T47D (cell line): Measurements from ENCODE around the gene FAM131C.
"Not testable (repeated sequence)": the region's sequence is repeated elsewhere in the genome, so short reads cannot be mapped to it uniquely, and the experiment has no call there.

Experiments used
- DNase-seq, 2 experiments: peaks; one replicate each; pipeline versions ENCODE4 v3.0.0 to v3.0.0-alpha.2; 2011 to 2012; ENCODE audit warnings: low read depth in 1 of 2, low spot score in 1 of 2
- JUND ChIP-seq: IDR thresholded peaks from 2 replicates; pipeline ENCODE4 v1.6.1; 2012; ENCODE audit warnings: low read depth
- in situ Hi-C: cut with HindIII; loops from 2 replicates; pipeline ENCODE4 v1.10.0; 2016; ENCODE audit warnings: low sequenced_read_pairs, low pct_unique_long_range_greater_than_20kb

FAM131C gene

DNA sequence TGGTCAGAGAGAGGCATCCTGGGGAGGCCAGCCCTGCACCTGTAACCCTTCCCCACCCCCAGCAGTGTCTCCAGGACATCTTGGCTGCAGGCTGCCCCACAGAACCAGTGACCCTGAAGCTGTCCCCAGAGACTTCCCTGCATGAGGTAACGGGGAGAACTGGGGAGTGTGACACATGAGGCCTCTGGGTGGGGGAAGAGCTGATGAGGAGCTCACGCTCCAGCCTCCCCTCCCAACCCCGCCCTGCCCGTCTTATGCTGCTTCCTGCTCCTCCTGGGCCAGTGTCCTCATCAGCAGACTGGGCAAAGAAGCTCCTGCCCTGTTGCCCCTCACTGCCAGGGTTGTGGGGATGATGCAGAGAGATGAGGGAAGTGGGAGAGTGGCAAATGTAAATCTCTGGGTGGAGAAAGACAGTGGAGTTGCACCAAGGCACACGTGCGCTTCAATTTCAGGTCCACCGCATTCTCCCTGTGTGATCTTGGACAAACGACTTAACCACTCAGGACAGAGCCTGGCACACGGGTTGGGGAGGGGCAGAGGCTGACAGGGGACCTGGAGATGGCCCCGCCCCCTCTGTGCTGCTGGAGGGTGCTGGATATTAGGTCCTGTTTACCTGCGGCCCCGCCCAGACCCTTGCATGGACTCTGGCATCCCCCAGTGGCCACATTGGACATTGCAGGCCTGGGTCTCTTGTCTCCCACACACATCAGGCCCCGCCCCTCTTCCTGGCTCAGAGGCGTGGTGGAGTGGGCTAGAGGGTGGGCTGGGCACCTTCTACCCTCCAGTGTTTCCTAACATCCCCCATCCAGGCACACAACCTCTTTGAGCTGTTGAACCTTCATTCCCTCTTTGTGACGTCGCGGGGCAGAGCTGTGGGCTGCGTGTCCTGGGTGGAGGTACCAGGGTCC lies 17.6 kb downstream of the FAM131C start:
- in situ Hi-C loops, result no loop called here

DNA sequence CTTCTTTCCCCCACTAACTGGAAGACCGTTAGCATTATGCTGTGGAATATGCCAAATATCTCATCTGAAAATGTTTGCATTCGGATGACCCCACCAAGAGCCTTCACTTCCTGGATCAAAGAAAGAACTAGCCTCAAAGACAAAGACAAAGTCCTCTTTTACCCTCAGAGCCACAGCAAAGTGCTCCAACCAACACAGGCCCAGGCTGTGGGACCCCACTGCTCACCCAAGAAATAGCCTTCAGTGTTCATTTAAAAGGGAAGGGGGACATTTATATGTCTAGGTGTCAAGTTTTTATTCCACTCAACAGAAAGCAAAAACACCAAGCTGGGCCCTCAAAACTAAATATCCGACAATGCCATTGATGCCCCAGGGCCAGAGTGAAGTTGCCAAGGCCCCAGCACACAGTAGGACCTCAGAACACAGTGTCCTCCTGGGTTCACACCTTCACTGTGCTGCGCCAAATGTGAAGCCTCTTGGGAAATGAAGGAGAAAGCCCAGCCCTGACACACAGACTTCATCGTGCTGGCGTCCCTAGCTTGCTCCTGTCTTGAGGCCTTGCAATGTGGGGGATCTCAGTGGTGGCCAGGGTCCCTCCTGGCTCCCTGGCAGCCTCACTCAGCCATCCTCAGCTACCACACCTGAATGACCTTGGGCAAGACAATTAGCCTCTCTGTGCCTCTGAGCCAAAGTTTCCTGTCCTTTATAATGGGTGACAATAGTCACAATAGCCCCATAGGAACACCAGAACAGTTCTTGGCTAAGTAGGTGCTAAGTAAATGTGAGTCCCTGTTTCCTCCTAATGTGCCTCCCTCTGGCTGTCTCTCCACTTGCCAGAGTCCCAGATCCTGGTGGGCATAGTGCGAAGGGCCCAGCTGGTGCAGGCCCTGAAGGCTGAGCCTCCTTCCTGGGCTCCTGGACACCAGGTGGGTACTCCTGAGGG lies 18.6 kb downstream of the FAM131C start:
- in situ Hi-C loops, result no loop called here
- no peak for DNase-seq
- no peak for TF ChIP-seq JUND

More for the DNA sequence above, 17.6 kb downstream of the FAM131C start:
- DNase-seq, result peak; percentile 82 to 88
- TF ChIP-seq JUND, result no peak

DNA sequence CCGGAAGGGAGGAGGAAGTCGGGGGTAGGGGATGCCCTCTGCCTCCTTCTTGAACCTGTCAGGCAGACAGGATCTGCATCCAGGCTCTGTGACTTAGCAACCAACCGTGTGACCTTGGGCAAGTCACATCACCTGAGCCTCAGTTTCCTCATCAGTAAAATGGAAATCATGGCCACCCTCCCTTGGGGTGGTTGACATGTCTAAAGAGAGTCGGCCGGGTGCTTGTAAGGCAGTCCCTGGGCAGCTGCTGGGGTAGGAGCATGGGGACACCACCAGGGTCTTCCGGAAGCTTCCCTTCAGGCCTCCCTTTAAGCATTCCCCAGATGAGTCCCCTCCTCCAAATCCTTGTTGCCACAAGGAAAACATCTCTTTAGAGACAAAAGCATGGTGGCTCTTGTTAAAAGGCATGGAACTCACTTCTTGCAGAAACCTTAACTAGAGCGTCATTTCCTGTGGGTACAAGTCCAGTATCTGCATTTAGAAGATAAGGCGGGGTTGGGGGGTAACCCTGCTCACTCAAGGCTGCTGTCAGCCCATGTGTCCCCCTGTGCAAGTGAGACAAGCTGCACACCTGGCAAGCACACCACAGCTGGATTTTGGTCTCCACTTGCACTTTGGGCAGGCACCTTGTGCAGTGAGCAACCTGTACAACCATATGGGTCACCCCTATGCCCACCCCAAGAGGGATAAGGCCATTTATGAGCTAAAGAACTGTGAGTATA lies 19.5 kb downstream of the FAM131C start:
- in situ Hi-C loops, result no loop called here
- DNase-seq, result no peak
- no peak for TF ChIP-seq JUND

DNA sequence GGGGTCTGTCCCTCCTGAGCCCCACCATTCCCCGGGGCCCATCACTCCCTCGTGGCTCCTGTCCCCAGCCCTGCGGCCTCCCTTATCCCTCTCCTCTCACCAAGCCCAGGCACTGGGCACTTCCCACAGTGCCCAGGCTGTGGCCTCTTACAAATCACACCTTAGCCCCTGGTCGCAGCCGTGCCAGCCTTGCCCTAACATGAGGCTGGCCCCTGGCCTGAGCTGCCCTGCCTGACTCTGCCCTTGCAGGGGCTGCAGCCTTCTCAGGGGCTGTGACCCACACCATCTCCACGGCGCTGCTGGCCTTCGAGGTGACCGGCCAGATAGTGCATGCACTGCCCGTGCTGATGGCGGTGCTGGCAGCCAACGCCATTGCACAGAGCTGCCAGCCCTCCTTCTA lies 21.5 kb downstream of the FAM131C start:
- DNase-seq, in situ Hi-C loops: not testable (repeated sequence)

DNA sequence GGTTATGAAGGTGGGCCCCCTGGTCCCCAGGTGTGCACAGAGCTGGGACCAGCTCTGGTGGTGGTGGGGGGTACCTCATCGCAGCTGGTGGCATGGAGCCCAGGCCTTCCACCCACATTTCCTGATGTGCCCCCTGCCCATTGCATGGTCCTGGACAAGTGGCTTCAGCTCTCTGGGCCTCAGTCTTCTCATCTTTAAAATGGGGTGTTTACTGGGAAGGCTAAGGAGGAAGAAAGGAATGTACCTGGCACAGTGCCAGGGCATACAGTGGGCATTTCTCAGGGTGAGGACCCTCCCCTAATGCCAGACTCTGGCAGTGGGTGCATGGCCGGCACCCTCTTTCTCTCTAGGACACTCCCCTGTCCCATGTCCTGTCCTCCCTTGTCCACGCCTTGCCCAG lies 22.4 kb downstream of the FAM131C start:
- TF ChIP-seq JUND, result no peak
- in situ Hi-C loops, result no loop called here
- no peak for DNase-seq

DNA sequence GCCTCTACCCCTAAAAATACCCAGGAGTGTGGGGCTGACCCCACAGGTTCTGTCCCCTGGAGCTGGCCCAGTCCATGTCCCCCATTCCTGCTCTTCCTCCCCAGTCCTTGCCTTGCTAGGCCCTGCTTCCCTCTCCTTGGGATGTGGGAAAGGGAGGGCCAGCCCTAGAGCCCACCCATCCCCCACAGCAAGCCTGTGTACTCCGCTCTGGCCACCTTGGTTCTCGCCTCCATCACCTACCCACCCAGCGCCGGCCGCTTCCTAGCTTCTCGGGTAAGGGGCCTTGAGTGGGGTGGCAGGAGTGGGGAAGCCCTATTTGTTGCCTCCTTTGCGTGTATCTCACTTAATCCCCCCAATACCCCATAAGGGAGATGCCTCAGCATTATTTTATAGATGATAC lies 23.1 kb downstream of the FAM131C start:
- in situ Hi-C loops, result no loop called here

DNA sequence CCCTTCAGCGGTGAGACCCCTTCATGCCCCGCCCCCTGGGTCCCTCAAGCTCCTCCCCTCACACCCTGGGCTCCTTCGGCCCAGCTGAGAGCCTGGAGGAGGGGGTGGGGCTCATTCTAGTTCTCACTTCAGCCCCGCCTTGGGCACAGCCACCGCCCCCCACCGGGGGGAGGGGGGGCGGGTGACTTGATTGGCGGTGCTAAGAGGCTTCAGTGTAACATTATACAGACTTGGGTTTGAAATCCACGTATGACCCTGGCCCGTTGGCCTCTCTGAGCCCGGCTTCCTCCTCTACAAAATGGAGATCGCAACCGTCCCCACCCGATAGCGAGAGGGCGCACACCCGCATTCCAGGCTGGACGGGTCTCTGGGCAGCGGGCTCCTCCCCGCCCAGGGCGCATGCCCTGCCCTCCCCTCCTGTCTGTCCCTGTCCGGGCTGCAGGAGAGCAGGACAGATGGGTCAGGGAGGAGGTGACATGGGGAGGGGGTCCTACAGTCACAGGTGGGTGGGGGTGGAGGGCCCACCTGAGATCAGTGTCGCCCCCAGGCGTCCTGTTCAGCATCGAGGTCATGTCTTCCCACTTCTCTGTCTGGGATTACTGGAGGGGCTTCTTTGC lies 24.8 kb downstream of the FAM131C start:
- in situ Hi-C loops, result no loop called here
- peak in 1 of 2 experiments; percentile 44 for DNase-seq

More for the DNA sequence above, 23.1 kb downstream of the FAM131C start:
- TF ChIP-seq JUND, result no peak
- DNase-seq, result no peak

DNA sequence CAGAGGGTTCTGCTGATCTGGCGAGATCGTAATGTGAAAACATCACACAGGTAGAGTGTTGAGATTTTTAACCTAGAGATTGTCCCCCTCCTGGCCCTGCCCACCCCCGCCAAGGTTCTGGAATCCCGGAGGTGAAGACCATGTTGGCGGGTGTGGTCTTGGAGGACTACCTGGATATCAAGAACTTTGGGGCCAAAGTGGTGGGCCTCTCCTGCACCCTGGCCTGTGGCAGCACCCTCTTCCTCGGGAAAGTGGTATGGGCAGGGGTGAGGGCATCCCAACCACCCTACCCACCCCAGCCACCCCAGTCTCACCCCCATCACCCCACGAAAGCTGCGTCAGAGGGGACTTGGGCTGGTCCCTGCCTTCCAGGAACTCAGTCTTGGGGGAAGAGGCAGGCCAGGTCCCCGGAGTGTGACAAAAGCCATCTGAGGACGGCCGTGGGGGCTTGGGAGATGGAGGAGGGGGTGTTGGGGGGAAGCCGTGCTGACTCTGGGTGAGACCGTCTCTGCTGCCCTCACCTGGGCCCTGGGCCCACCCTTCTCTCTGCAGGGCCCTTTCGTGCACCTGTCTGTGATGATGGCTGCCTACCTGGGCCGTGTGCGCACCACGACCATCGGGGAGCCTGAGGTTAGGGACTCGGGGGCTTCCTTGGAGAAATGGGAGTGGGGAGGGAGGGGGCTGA lies 25.5 kb downstream of the FAM131C start:
- no peak for DNase-seq
- TF ChIP-seq JUND, result no peak
- in situ Hi-C loops, result no loop called here

More for the DNA sequence above, 24.8 kb downstream of the FAM131C start:
- TF ChIP-seq JUND, result no peak

DNA sequence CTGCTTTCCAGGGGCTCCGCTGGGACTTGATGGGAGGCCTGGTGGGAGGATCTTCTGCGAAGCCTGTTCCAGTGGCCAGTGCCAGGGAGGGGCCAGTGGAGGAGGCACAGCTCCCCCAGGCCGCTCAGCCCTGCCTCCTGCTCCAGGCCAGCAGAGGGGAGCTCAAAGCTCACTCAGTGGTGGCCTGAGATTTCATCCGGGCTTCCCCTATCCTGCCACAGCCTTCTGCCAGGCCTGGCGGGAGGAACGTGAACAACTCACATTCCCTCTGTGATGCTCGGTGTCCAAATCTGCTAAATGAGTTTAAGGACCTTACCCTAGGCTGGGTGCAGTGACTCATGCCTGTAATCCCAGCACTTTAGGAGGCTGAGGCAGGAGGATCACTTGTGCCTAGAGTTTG lies 26.6 kb downstream of the FAM131C start:
- TF ChIP-seq JUND, result no peak
- no peak for DNase-seq
- in situ Hi-C loops, result no loop called here

DNA sequence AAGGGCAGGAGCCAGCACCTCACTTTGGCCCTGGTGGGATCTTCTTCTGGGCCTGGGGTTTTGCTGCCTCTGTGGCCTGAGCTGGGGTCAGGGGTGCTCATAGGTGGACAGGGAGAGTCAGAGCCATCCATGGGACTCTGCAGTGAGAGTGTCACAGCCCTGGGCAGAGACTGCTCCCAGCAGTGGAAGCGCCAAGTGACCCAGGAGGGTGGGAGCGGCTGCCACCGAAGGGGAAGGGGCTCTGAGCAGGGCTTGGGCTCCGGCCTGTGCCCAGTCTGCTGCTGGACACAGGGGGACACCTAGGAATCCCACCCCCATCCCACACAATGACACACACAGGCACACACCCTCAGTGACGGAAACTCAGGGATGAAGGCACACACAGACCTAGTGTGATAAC lies 29.5 kb downstream of the FAM131C start:
- in situ Hi-C loops, result no loop called here
- no peak for TF ChIP-seq JUND

DNA sequence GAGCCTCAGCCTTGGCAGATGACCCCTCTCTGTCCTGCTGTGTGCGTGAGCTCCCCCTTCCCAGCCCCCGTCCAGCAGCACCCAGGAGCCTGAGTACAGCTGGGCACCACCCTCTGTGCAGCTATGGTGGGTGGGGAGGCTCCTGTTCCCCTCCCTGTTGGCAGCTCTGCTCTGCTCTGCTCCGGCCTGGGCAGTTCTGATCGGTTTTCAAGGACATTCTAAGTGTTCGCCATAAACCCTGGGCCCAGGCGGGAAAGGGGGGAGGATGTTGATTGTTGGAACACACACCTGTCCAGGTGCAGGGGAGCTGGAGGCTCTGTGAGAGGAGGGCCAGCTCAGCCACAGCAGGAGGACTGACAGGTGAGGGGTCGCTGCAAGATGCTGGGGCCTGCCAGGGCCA lies 29.9 kb downstream of the FAM131C start, which contains the start of gene CLCNKB:
Gene CLCNKB, plus strand, starts transcription at position 262 of the 400 bp plus-strand sequence. CDS start 711 bp downstream, outside the sequence.
- TF ChIP-seq JUND, result no peak
- DNase-seq, result no peak
- in situ Hi-C loops, result no loop called here

More for the DNA sequence above, 29.5 kb downstream of the FAM131C start:
- no peak for DNase-seq

DNA sequence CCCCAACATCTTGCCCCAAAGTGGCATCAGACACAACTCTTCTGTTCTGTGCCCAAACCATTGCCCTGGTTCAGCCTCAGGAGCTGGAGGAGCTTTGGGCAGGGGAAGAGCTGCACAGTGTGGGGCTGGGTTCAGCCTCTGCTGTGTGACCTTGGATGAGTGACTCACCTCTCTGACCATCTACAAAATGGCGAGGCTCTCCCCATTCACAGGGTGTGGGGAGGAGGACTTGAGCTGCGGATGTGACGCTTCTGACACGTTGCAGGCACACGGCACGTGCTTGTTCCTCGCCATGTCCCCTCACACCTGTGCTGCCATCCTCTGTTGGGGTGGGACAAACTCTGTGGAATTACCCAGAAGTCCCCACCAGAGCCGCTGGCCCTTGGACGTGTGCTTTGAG lies 30.8 kb downstream of the FAM131C start:
- DNase-seq, in situ Hi-C loops: not testable (repeated sequence)
